ENCODE measurements around the gene PIP5K1C. TPM values are rescaled to one million over a fixed set of nuclear protein-coding genes. Genes with fewer than 3 reads are reported as not detected.

The PIP5K1C gene
- total RNA-seq, 1 experiment from 2014 or later: 26.9 TPM

- Histone ChIP-seq H2AFZ (ENCODE audit: low read depth, low read length, poor library complexity, severe bottlenecking) (no peak overlapping the region), H3K4me2 (ENCODE audit: low read length) (no peak overlapping the region), H3K27ac (ENCODE audit: low read depth, low read length) (no peak overlapping the region), H3K4me3 (replicated peaks in 1 of 2; ENCODE audit: low read depth in 1 of 2, low read length in 2 of 2) (no peak overlapping the region), H3K4me1 (ENCODE audit: control insufficient read depth in 1 of 2, insufficient read depth in 2 of 2, low read length in 2 of 2) (peaks cover 7 to 14% of the 10 kb centered on the region in 2 experiments; a peak in 3 of 4 replicates), H3K9me2 (ENCODE audit: insufficient read depth) (no peaks in the 10 kb centered on the region), H3K9me3 (ENCODE audit: control insufficient read depth in 1 of 2, insufficient read depth in 1 of 2, low read depth in 1 of 2, low read length in 2 of 2) (no peaks in the 10 kb centered on the region), H3K36me3 (ENCODE audit: control insufficient read depth in 1 of 2, insufficient read depth in 2 of 2, low read length in 2 of 2) (peaks cover 0 to 5% of the 10 kb centered on the region in 2 experiments; a peak in 2 of 4 replicates), H4K20me1 (ENCODE audit: insufficient read depth) (peaks cover 5% of the 10 kb centered on the region; the same call in 1 of the 2 replicates), H3K27me3 (ENCODE audit: insufficient read depth, low read length) (no peaks in the 10 kb centered on the region), H3K79me2 (ENCODE audit: insufficient read depth, low read length) (peaks cover 32% of the 10 kb centered on the region), H3K9ac (ENCODE audit: low read length) (no peak overlapping the region)
- no peak for TF ChIP-seq CTCF (IDR thresholded peaks at IDR 0.05 in 2 of 3, conservative IDR thresholded peaks at IDR 0.05 in 1 of 3; ENCODE audit: borderline replicate concordance in 1 of 3, insufficient read depth in 1 of 3, low read depth in 2 of 3, low read length in 2 of 3)
- TF ChIP-seq EZH2 (IDR thresholded peaks at IDR 0.05): no peak
- no peak for TF ChIP-seq ZFX (IDR thresholded peaks at IDR 0.05)
- no peak for TF ChIP-seq EZH2phosphoT487 (IDR thresholded peaks at IDR 0.05; ENCODE audit: borderline replicate concordance)
- no peak for TF ChIP-seq SP1 (IDR thresholded peaks at IDR 0.05; ENCODE audit: low read depth)
- no peak for TF ChIP-seq REST (IDR thresholded peaks at IDR 0.05; ENCODE audit: low read depth)
- no peak for TF ChIP-seq POLR2AphosphoS5 (IDR thresholded peaks at IDR 0.05; ENCODE audit: low read depth, low read length)
- no peak for TF ChIP-seq ZNF274 (IDR thresholded peaks at IDR 0.05; ENCODE audit: low read depth, low read length)
- no peak for TF ChIP-seq EGR1 (IDR thresholded peaks at IDR 0.05; ENCODE audit: low read depth)
- TF ChIP-seq TCF7L2 (IDR thresholded peaks at IDR 0.05; ENCODE audit: borderline replicate concordance, extremely low read depth, insufficient read depth, insufficient read length): no peak
- no peak for TF ChIP-seq POLR2A (IDR thresholded peaks at IDR 0.05; ENCODE audit: borderline replicate concordance, extremely low read depth, insufficient read depth, insufficient read length)
- no peak for TF ChIP-seq RAD21 (IDR thresholded peaks at IDR 0.05; ENCODE audit: low read depth)
- TF ChIP-seq CBX3 (IDR thresholded peaks at IDR 0.05; ENCODE audit: low read depth): no peak
- no peak for TF ChIP-seq YY1 (IDR thresholded peaks at IDR 0.05; ENCODE audit: extremely low read depth, insufficient replicate concordance, low read depth, low read length)
- no peak for TF ChIP-seq ATF3 (IDR thresholded peaks at IDR 0.05)
- no peak for TF ChIP-seq FOSL1 (IDR thresholded peaks at IDR 0.05; ENCODE audit: low read depth)
- no peak for TF ChIP-seq SIN3A (IDR thresholded peaks at IDR 0.05; ENCODE audit: low read depth)
- TF ChIP-seq CEBPB (IDR thresholded peaks at IDR 0.05; ENCODE audit: low read depth): no peak
- no peak for TF ChIP-seq MAX (IDR thresholded peaks at IDR 0.05)
- no peak for TF ChIP-seq ZBTB33 (IDR thresholded peaks at IDR 0.05; ENCODE audit: extremely low read depth, insufficient replicate concordance, low read length)
- DNase-seq (ENCODE audit: low read depth, low spot score) (no peak), ATAC-seq (no peak)
- intact Hi-C loops (cut with micrococcal nuclease): no loop called here
- ChIA-PET RAD21 (ENCODE audit: low non-redundant PET in 1 of 2, low total read pairs in 2 of 2, uncharacterized antibody in 2 of 2, unreplicated experiment in 2 of 2) (no interaction called here), POLR2A (no interaction called here), CTCF (no interaction called here)
- BruUV-seq (replicated peaks): no TSS peak
Observed at GRCh38 chr19:3621689-3622088, 78.6 kb downstream of the PIP5K1C start.
